ENCODE results near the gene MKNK2. TPM values are rescaled to one million over a fixed set of nuclear protein-coding genes. Genes with fewer than 3 reads are reported as not detected.
A peak's percentile ranks its signal among the peaks of the same experiment; 100 is the strongest.

The MKNK2 gene
- total and polyA plus RNA-seq, 2 of the 13 experiments (the other 11 are each of a cell fraction or from before 2014, with no cell fraction given), result 44.9 to 112 TPM

GRCh38 chr19:2050991-2051772 is at the start of gene MKNK2 (continued):
- 0 out of 2 replicates have a peak, but pooled peaks have one; percentile 50 for TF ChIP-seq KLF13 (CRISPR knock-in tag; IDR thresholded peaks at IDR 0.05)
- TF ChIP-seq SP140L (CRISPR knock-in tag; IDR thresholded peaks at IDR 0.05; ENCODE audit: borderline replicate concordance), result no peak
- TF ChIP-seq ZNF512 (CRISPR knock-in tag; IDR thresholded peaks at IDR 0.05), result no peak
- peak; percentile 52 for TF ChIP-seq SRSF4 (IDR thresholded peaks at IDR 0.05; ENCODE audit: low read depth, low read length, poor library complexity, severe bottlenecking)
- TF ChIP-seq AFF4 (CRISPR knock-in tag; IDR thresholded peaks at IDR 0.05), result no peak
- TF ChIP-seq ZNF143 (CRISPR knock-in tag; IDR thresholded peaks at IDR 0.05), result no peak
- TF ChIP-seq THRA (CRISPR knock-in tag; IDR thresholded peaks at IDR 0.05; ENCODE audit: borderline replicate concordance), result 0 out of 2 replicates have a peak, but pooled peaks have one; percentile 15
- TF ChIP-seq, protein P1, sequence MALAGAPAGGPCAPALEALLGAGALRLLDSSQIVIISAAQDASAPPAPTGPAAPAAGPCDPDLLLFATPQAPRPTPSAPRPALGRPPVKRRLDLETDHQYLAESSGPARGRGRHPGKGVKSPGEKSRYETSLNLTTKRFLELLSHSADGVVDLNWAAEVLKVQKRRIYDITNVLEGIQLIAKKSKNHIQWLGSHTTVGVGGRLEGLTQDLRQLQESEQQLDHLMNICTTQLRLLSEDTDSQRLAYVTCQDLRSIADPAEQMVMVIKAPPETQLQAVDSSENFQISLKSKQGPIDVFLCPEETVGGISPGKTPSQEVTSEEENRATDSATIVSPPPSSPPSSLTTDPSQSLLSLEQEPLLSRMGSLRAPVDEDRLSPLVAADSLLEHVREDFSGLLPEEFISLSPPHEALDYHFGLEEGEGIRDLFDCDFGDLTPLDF (CRISPR knock-in tag; IDR thresholded peaks at IDR 0.05), result no peak
- TF ChIP-seq BRF2 (CRISPR knock-in tag; IDR thresholded peaks at IDR 0.05), result no peak
- TF ChIP-seq SIX1 (CRISPR knock-in tag; IDR thresholded peaks at IDR 0.05; ENCODE audit: borderline replicate concordance), result no peak
- TF ChIP-seq, protein P2, sequence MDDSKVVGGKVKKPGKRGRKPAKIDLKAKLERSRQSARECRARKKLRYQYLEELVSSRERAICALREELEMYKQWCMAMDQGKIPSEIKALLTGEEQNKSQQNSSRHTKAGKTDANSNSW (CRISPR knock-in tag; IDR thresholded peaks at IDR 0.05; ENCODE audit: borderline replicate concordance), result peak; percentile 43; the same call in 1 of the 2 replicates
- peak; percentile 70; the same call in 1 of the 2 replicates for TF ChIP-seq ZNF784 (CRISPR knock-in tag; IDR thresholded peaks at IDR 0.05; ENCODE audit: borderline replicate concordance)
- 0 out of 2 replicates have a peak, but pooled peaks have one; percentile 45 for TF ChIP-seq GMEB2 (CRISPR knock-in tag; IDR thresholded peaks at IDR 0.05; ENCODE audit: low read depth)
- 0 out of 2 replicates have a peak, but pooled peaks have one; percentile 30 for TF ChIP-seq HIVEP1 (CRISPR knock-in tag; IDR thresholded peaks at IDR 0.05)
- TF ChIP-seq ZNF776 (CRISPR knock-in tag; IDR thresholded peaks at IDR 0.05), result peak; percentile 62; the same call in 1 of the 2 replicates

Data from HepG2 (cell line).